NCI-H2107 (cell line): ENCODE results near the gene RALGDS.
"Not testable (repeated sequence)": the region's sequence is repeated elsewhere in the genome, so short reads cannot be mapped to it uniquely, and the experiment has no call there.

Source experiments
- DNase-seq: peaks from one replicate; lab custom pipeline; 2025; lab: John Stamatoyannopoulos, UW

RALGDS gene

GRCh38 chr9:133106511-133107244 lies 14.4 kb downstream of the RALGDS start:
- no peak for DNase-seq

GRCh38 chr9:133105461-133105770 lies 15.6 kb downstream of the RALGDS start:
- no peak for DNase-seq

- DNase-seq = no peak
Measured at GRCh38 chr9:133104718-133105460, 16.2 kb downstream of the RALGDS start.

GRCh38 chr9:133103987-133104505 lies 17.0 kb downstream of the RALGDS start:
- DNase-seq = no peak

- no peak for DNase-seq
Measured at GRCh38 chr9:133103183-133103986, 17.7 kb downstream of the RALGDS start.

GRCh38 chr9:133102190-133103021 lies 18.6 kb downstream of the RALGDS start:
- DNase-seq = no peak

GRCh38 chr9:133101356-133102189 lies 19.5 kb downstream of the RALGDS start:
- DNase-seq = no peak

- no peak for DNase-seq
Measured at GRCh38 chr9:133100506-133101355, 20.3 kb downstream of the RALGDS start.

- DNase-seq = no peak
Measured at GRCh38 chr9:133099726-133100505, 21.1 kb downstream of the RALGDS start.

- DNase-seq = no peak
Measured at GRCh38 chr9:133098871-133099270, 22.2 kb downstream of the RALGDS start.

- DNase-seq = no peak
Measured at GRCh38 chr9:133098104-133098754, 22.8 kb downstream of the RALGDS start.

- no peak for DNase-seq
Measured at GRCh38 chr9:133094842-133095393, 26.1 kb downstream of the RALGDS start.

GRCh38 chr9:133094351-133094750 lies 26.7 kb downstream of the RALGDS start:
- not testable (repeated sequence) for DNase-seq

- DNase-seq = no peak
Measured at GRCh38 chr9:133090752-133091385, 30.2 kb downstream of the RALGDS start.

GRCh38 chr9:133090187-133090586 lies 30.9 kb downstream of the RALGDS start:
- DNase-seq = no peak

GRCh38 chr9:133089271-133089671 lies 31.8 kb downstream of the RALGDS start:
- peak; percentile 73 for DNase-seq

GRCh38 chr9:133088756-133089155 lies 32.3 kb downstream of the RALGDS start:
- no peak for DNase-seq
